Iris pigment epithelial cell (primary cell): ENCODE results near the gene EIF1B.

Experiments
- DNase-seq: peaks from one replicate; pipeline ENCODE4 v3.0.0-alpha.2; 2011; ENCODE audit warnings: low read depth

The EIF1B gene

GRCh38 chr3:40340541-40341170, 31.1 kb downstream of the EIF1B start:
- no peak for DNase-seq

GRCh38 chr3:40341671-40342070, 32.2 kb downstream of the EIF1B start:
- no peak for DNase-seq

- no peak for DNase-seq
Observed at GRCh38 chr3:40350529-40350928, 41.0 kb downstream of the EIF1B start.

- DNase-seq: no peak
Observed at GRCh38 chr3:40355410-40355809, 45.9 kb downstream of the EIF1B start.

- no peak for DNase-seq
Observed at GRCh38 chr3:40358454-40358853, 48.9 kb downstream of the EIF1B start.
